Activated T-cell treated with anti-CD3 and anti-CD28 coated beads, Interleukin-2, amount 50 U/mL, for 4 hours (primary cell): ENCODE measurements around the gene CEP126. TPM values are rescaled to one million over a fixed set of nuclear protein-coding genes. Genes with fewer than 3 reads are reported as not detected.
"Not testable (repeated sequence)": the region's sequence is repeated elsewhere in the genome, so short reads cannot be mapped to it uniquely, and the experiment has no call there.

Experiments used
- ATAC-seq, 2 donors: fragments of 200-7000 bp; cut with Tn5 transposase; one replicate each; pipeline ENCODE4 v1.10.0; 2021
- DNase-seq: peaks from one replicate; pipeline ENCODE4 v3.0.0-alpha.2; 2020
- H3K27me3 Mint-ChIP-seq: one replicate; pipeline ENCODE4 v1.8.0; 2021; ENCODE audit warnings: low read depth, mixed read lengths
- H3K36me3 Mint-ChIP-seq: one replicate; pipeline ENCODE4 v1.8.0; 2022; ENCODE audit warnings: mixed read lengths; ENCODE audit not compliant: insufficient read depth
- H3K4me1 Mint-ChIP-seq: one replicate; pipeline ENCODE4 v1.8.0; 2021; ENCODE audit warnings: low read depth, mixed read lengths
- H3K4me3 Mint-ChIP-seq: one replicate; pipeline ENCODE4 v1.8.0; 2021; ENCODE audit warnings: mild to moderate bottlenecking, moderate library complexity, mixed read lengths
- H3K9me3 Mint-ChIP-seq: one replicate; pipeline ENCODE4 v1.8.0; 2021; ENCODE audit warnings: mixed read lengths
- total RNA-seq, 3 donors: library from RNA; stranded (reverse); gene quantifications; one replicate each; pipeline ENCODE4 v1.2.1, GENCODE V29; 2021

The CEP126 gene
- total RNA-seq, 3 donors from 2014 or later = 0.58 to 0.90 (median 0.63) TPM

DNA sequence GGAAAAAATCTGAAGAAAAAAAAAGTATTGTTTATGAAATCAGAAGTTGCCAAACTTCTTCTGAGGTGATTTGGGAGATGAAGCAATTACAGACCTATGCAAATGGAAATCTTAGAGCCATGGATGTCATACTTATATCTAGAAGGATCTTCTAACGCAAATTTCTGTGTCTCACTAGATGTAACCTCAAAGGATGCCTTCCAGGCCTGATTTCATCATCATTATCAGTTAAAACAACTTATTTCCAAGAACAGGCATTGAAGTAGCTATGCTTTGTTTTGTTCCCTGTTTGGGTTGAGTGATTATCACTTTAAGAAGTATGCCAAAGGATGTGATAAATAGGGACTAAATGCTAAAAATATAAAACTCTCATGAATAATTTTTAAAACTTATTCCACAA lies 45.4 kb downstream of the CEP126 start:
- ATAC-seq (no peak), DNase-seq (no peak)
- peaks cover 16% of the 10 kb centered on the region for H3K36me3 Mint-ChIP-seq
- no peaks in the 10 kb centered on the region for H3K9me3 Mint-ChIP-seq
- H3K4me3 Mint-ChIP-seq = no peak overlapping the region
- H3K27me3 Mint-ChIP-seq = no peaks in the 10 kb centered on the region
- H3K4me1 Mint-ChIP-seq = no peaks in the 10 kb centered on the region

DNA sequence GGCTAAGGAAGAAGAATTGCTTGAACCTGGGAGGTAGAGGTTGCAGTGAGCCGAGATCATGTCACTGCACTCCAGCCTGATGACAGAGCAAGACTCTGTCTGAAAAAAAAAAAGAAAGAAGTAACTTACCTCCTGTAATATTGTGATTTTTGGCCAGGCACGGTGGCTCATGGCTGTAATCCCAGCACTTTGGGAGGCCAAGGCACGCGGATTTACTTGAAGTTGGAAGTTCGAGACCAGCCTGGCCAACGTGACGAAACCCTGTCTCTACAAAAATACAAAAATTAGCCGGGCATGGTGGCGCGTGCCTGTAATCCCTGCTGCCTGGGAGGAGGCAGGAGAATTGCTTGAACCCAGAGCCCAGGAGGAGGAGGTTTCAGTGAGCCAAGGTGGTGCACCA lies 49.4 kb downstream of the CEP126 start:
- not testable (repeated sequence) for H3K4me3 Mint-ChIP-seq, ATAC-seq, H3K9me3 Mint-ChIP-seq, DNase-seq, H3K27me3 Mint-ChIP-seq, H3K4me1 Mint-ChIP-seq
- H3K36me3 Mint-ChIP-seq = peaks cover 14% of the 10 kb centered on the region

GRCh38 chr11:101974255-101974654 lies 59.4 kb downstream of the CEP126 start:
- ATAC-seq (no peak), DNase-seq (no peak)
- no peak overlapping the region for H3K4me3 Mint-ChIP-seq
- H3K36me3 Mint-ChIP-seq = no peaks in the 10 kb centered on the region
- H3K9me3 Mint-ChIP-seq = peaks cover 6% of the 10 kb centered on the region
- no peaks in the 10 kb centered on the region for H3K27me3 Mint-ChIP-seq
- H3K4me1 Mint-ChIP-seq = no peaks in the 10 kb centered on the region

- H3K4me3 Mint-ChIP-seq = no peak overlapping the region
- ATAC-seq (no peak), DNase-seq (no peak)
- no peaks in the 10 kb centered on the region for H3K4me1 Mint-ChIP-seq
- peaks cover 6% of the 10 kb centered on the region for H3K9me3 Mint-ChIP-seq
- H3K27me3 Mint-ChIP-seq = no peaks in the 10 kb centered on the region
- H3K36me3 Mint-ChIP-seq = no peaks in the 10 kb centered on the region
Observed at GRCh38 chr11:101974771-101975170, 60.0 kb downstream of the CEP126 start.

DNA sequence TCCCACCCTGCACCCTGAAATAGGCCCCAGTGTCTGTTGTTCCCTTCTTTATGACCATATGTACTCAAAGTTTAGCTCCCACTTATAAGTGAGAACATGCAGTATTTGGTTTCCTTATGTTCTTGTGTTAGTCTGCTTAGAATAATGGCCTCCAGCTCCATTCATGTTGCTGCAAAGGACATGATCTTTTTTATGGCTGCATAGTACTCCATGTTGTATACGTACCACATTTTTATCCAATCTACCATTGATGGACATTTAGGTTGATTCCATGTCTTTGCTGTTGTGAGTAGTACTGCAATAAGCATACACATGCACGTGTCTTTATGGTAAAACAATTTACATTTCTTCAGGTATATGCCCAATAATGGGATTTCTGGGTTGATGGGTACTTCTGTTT lies 60.9 kb downstream of the CEP126 start:
- no peak overlapping the region for H3K4me3 Mint-ChIP-seq
- no peak for ATAC-seq
- peaks cover 6% of the 10 kb centered on the region for H3K9me3 Mint-ChIP-seq
- no peaks in the 10 kb centered on the region for H3K27me3 Mint-ChIP-seq
- DNase-seq = no peak
- no peaks in the 10 kb centered on the region for H3K4me1 Mint-ChIP-seq
- H3K36me3 Mint-ChIP-seq = no peaks in the 10 kb centered on the region

- Mint-ChIP-seq H3K4me3 (no peak overlapping the region), H3K27me3 (no peaks in the 10 kb centered on the region), H3K4me1 (no peaks in the 10 kb centered on the region), H3K36me3 (peaks cover 6% of the 10 kb centered on the region), H3K9me3 (no peaks in the 10 kb centered on the region)
- DNase-seq (no peak), ATAC-seq (no peak)
Observed at GRCh38 chr11:101987370-101987769, 72.6 kb downstream of the CEP126 start.

GRCh38 chr11:101993172-101993571 lies 78.4 kb downstream of the CEP126 start:
- DNase-seq (no peak), ATAC-seq (no peak)
- H3K36me3 Mint-ChIP-seq = peaks cover 4% of the 10 kb centered on the region
- no peaks in the 10 kb centered on the region for H3K4me1 Mint-ChIP-seq
- H3K27me3 Mint-ChIP-seq = no peaks in the 10 kb centered on the region
- peaks cover 3% of the 10 kb centered on the region for H3K9me3 Mint-ChIP-seq
- no peak overlapping the region for H3K4me3 Mint-ChIP-seq

- not testable (repeated sequence) for H3K4me1 Mint-ChIP-seq, H3K36me3 Mint-ChIP-seq, H3K9me3 Mint-ChIP-seq, ATAC-seq, DNase-seq, H3K4me3 Mint-ChIP-seq, H3K27me3 Mint-ChIP-seq
Observed at GRCh38 chr11:101994052-101994469, 79.3 kb downstream of the CEP126 start.

DNA sequence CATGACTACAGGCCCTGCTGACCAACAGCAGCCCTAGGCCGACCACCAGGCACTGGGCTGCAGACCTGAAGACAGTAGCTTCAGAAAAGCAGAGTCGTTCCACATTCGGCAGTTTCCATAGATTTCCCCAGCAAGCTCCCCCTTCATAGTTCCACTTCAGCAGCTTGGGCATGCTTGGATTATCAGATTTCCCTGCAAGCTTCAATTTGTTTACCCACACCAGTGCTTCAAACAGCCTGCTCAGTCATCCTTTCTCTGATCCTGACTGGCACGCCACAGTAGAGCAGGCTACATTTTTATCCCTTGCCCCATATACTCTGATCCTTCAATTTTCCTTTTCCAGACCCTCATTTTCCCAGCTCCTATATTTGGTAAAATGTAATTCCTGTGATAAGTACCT lies 81.3 kb downstream of the CEP126 start:
- DNase-seq = no peak
- peaks cover 4% of the 10 kb centered on the region for H3K36me3 Mint-ChIP-seq
- H3K4me3 Mint-ChIP-seq = no peak overlapping the region
- peaks cover 3% of the 10 kb centered on the region for H3K9me3 Mint-ChIP-seq
- no peak for ATAC-seq
- H3K4me1 Mint-ChIP-seq = no peaks in the 10 kb centered on the region
- no peaks in the 10 kb centered on the region for H3K27me3 Mint-ChIP-seq

DNA sequence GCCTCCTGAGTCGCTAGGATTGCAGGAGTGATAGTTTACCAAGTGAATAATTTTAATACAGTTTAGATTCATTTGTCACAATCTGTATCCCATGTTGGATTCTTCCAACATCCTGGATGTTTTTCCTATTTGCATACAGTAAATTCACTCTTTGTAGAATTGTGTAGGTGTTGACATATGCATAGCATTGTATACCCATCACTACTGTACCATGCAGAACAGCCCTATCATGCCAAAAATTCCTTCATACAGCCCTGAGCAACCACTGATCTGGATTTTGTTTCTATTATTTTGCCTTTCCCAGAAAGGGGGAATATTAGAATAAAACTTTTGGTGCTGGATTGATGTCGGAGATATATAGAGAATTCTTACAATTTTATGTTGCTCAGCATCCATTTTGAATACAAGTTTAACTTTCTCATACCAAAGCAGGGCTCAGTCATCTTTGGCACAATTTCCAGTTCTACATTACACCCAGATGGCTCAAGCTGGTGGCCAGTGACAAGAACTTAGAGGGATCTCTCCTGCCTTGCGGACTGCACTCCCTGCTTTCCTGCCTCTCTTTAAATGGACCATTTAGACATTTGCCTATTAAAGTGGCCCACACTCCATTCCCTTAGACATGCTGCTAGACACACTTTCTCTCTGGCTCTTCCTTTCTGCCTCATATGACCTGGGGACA lies 87.0 kb downstream of the CEP126 start:
- Mint-ChIP-seq H3K4me3 (no peak overlapping the region), H3K4me1 (peaks cover 2% of the 10 kb centered on the region), H3K9me3 (no peaks in the 10 kb centered on the region), H3K36me3 (no peaks in the 10 kb centered on the region), H3K27me3 (no peaks in the 10 kb centered on the region)
- DNase-seq (no peak), ATAC-seq (no peak)

DNA sequence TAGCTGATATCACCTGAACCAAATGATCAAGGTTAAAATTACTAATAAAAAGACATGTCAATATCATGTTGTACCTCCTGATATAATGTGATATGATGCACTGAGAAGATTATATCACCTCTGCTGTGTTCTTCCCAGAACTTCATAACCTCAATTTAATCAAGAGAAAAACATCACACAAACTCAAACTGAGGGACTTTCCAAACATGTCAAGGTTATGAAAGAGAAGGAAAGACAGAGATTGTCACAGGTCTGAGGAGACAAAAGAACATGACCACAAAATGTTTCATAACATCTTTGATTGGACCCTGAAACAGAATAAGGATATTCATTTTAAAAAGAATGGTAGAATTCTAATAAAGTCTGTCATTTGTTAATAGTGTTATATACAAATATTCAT lies 89.4 kb downstream of the CEP126 start:
- Mint-ChIP-seq H3K4me3 (no peak overlapping the region), H3K9me3 (no peaks in the 10 kb centered on the region), H3K27me3 (no peaks in the 10 kb centered on the region), H3K36me3 (no peaks in the 10 kb centered on the region), H3K4me1 (peaks cover 2% of the 10 kb centered on the region)
- ATAC-seq (no peak), DNase-seq (no peak)

- Mint-ChIP-seq H3K4me1 (peaks cover 2% of the 10 kb centered on the region), H3K9me3 (no peaks in the 10 kb centered on the region), H3K4me3 (no peak overlapping the region), H3K27me3 (peaks cover 7% of the 10 kb centered on the region), H3K36me3 (no peaks in the 10 kb centered on the region)
- ATAC-seq (no peak), DNase-seq (no peak)
Observed at GRCh38 chr11:102005306-102005705, 90.5 kb downstream of the CEP126 start.

GRCh38 chr11:102006835-102007566 lies 92.2 kb downstream of the CEP126 start:
- H3K9me3 Mint-ChIP-seq = no peaks in the 10 kb centered on the region
- ATAC-seq (no peak), DNase-seq (no peak)
- peaks cover 7% of the 10 kb centered on the region for H3K27me3 Mint-ChIP-seq
- no peaks in the 10 kb centered on the region for H3K36me3 Mint-ChIP-seq
- H3K4me3 Mint-ChIP-seq = no peak overlapping the region
- peaks cover 2% of the 10 kb centered on the region for H3K4me1 Mint-ChIP-seq

DNA sequence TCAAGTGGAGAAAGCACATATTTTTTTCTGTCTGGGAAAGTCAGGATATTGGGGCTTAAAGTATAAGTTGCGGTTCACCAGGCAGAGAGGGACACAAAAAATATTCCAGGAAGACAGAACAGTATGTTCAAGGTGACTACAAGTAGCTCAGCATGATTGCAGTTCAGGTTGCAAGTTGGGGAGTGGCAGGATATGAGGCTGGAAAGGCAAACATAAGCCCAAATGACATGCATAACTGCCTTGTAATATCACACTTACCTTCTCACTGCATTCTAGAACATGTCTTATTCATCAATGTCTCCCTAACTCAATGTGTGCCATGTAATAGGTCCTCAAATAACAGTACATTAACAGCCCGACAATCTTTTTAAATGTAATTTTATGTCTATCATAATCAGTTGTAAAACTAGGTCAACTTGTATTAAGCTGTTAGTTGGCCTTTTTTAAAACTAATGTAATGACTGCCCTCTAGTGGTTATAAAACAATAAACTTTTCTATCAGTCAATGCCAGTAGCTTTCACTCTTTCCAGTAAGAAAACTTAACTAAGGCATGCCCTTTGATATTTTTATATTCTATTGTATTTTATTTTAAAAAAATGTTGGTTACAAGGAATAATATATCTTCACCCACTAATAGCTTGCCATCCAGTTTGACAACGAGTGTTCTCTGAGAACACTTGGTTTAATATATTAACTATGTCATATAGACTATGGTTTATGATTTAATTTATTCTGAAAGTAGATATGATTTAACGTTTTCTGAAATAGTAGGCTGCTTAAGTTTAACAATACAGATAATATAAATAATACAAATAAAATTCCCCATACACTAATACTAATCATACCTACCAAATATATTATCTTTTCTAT lies 93.0 kb downstream of the CEP126 start:
- Mint-ChIP-seq H3K4me3 (no peak overlapping the region), H3K4me1 (peaks cover 2% of the 10 kb centered on the region), H3K9me3 (no peaks in the 10 kb centered on the region), H3K36me3 (no peaks in the 10 kb centered on the region), H3K27me3 (peaks cover 7% of the 10 kb centered on the region)
- ATAC-seq (no peak), DNase-seq (no peak)
